Endothelial cell of umbilical vein (primary cell): ENCODE data around the gene GUCY1A1. TPM values are rescaled to one million over a fixed set of nuclear protein-coding genes. Genes with fewer than 3 reads are reported as not detected.

Experiments
- BruUV-seq: library from RNA; stranded (reverse); fragments of 400-500 nt; replicated peaks from 2 replicates; lab custom pipeline; 2021; lab: Mats Ljungman, UMichigan
- CTCF ChIA-PET: fragments of 300-600, 350-600 bp; sonication (Branson Sonifier 250); formaldehyde crosslinking; loops from one replicate; lab custom pipeline; 2021; ENCODE audit warnings: antibody characterized with exemption, inconsistent platforms; lab: Charles Lee
- POLR2A ChIA-PET: fragments of 300-600, 350-600 bp; sonication (Branson Sonifier 250); formaldehyde crosslinking; loops from one replicate; lab custom pipeline; 2021; ENCODE audit warnings: antibody characterized with exemption, inconsistent platforms; lab: Charles Lee
- DNase-seq: peaks from one replicate; pipeline ENCODE4 v3.0.0-alpha.2; 2011; ENCODE audit warnings: low read depth, low spot score
- FAIRE-seq: peaks from 2 replicates; lab custom pipeline; 2011; peaks lifted over from hg19 to GRCh38; lab: Jason Lieb, UNC
- H2AFZ ChIP-seq: 2 replicates; pipeline ENCODE4 v1.6.0; 2012; ENCODE audit warnings: low read depth, low read length, control low read depth, inconsistent platforms
- H3K27ac ChIP-seq: 2 replicates; pipeline ENCODE4 v1.5.1; 2011; ENCODE audit warnings: low read depth, mild to moderate bottlenecking, control low read depth, low read length, moderate library complexity; ENCODE audit not compliant: insufficient read depth
- H3K27me3 ChIP-seq, 2 experiments: 2 replicates each; pipeline versions ENCODE4 v1.6.0 to v1.6.1; 2011; ENCODE audit warnings: low read length in 2 of 2, mixed read lengths in 1 of 2; ENCODE audit not compliant: control insufficient read depth in 2 of 2, insufficient read depth in 2 of 2
- H3K36me3 ChIP-seq, 2 experiments: 2 replicates in 1 of 2; 3 replicates in 1 of 2; pipeline ENCODE4 v1.5.1; 2011; ENCODE audit warnings: low read length in 2 of 2, mild to moderate bottlenecking in 1 of 2, moderate library complexity in 1 of 2; ENCODE audit not compliant: control insufficient read depth in 2 of 2, insufficient read depth in 2 of 2; ENCODE audit errors: extremely low read depth in 1 of 2
- H3K4me1 ChIP-seq: 3 replicates; pipeline ENCODE4 v1.5.1; 2011; ENCODE audit warnings: mild to moderate bottlenecking, low read length; ENCODE audit not compliant: control insufficient read depth, insufficient read depth; ENCODE audit errors: extremely low read depth
- H3K4me2 ChIP-seq: 2 replicates; pipeline ENCODE4 v1.6.1; 2011; ENCODE audit warnings: low read length, control low read depth, mixed read lengths; ENCODE audit not compliant: insufficient read depth
- H3K4me3 ChIP-seq, 3 experiments: fragments of 200-600 bp in 1 of 3; sonication (generic), shearing (Covaris generic) in 1 of 3; replicated peaks in 1 of 3; 2 replicates each; pipeline ENCODE4 v1.5.1; 2011 to 2016; ENCODE audit warnings: control low read depth in 3 of 3, low read length in 3 of 3, mild to moderate bottlenecking in 2 of 3, inconsistent platforms in 1 of 3, low read depth in 1 of 3, moderate library complexity in 1 of 3; ENCODE audit not compliant: insufficient read depth in 1 of 3
- H3K79me2 ChIP-seq: 2 replicates; pipeline ENCODE4 v1.6.0; 2012; ENCODE audit warnings: low read length, inconsistent platforms; ENCODE audit not compliant: control insufficient read depth, insufficient read depth
- H3K9ac ChIP-seq: replicated peaks from 2 replicates; pipeline ENCODE3; 2011; ENCODE audit warnings: low read length, control low read depth; ENCODE audit not compliant: insufficient read depth; ENCODE audit errors: extremely low read depth
- H3K9me1 ChIP-seq: replicated peaks from 3 replicates; pipeline ENCODE4 v1.6.0; 2011; ENCODE audit warnings: mild to moderate bottlenecking, low read length; ENCODE audit not compliant: control insufficient read depth, insufficient read depth; ENCODE audit errors: extremely low read depth
- H3K9me3 ChIP-seq: replicated peaks from 2 replicates; pipeline ENCODE4 v1.5.1; 2012; ENCODE audit warnings: low read length, inconsistent platforms; ENCODE audit not compliant: control insufficient read depth, insufficient read depth
- H4K20me1 ChIP-seq: replicated peaks from 2 replicates; pipeline ENCODE3; 2011; ENCODE audit warnings: mild to moderate bottlenecking, low read length; ENCODE audit not compliant: control insufficient read depth, insufficient read depth; ENCODE audit errors: extremely low read depth
- EZH2 ChIP-seq: IDR thresholded peaks from 2 replicates; pipeline ENCODE4 v1.6.1; 2012; ENCODE audit warnings: borderline replicate concordance, low read depth, mild to moderate bottlenecking, moderate library complexity, low read length, inconsistent platforms; ENCODE audit not compliant: severe bottlenecking
- FOS ChIP-seq: IDR thresholded peaks from 2 replicates; pipeline ENCODE4 v1.6.1; 2011; ENCODE audit warnings: mild to moderate bottlenecking, low read length, moderate library complexity, borderline replicate concordance; ENCODE audit not compliant: insufficient read depth
- GATA2 ChIP-seq: IDR thresholded peaks from 2 replicates; pipeline ENCODE4 v1.7.0; 2011; ENCODE audit warnings: low read depth, mild to moderate bottlenecking, moderate library complexity, mixed read lengths, low read length; ENCODE audit not compliant: insufficient read length, insufficient read depth
- JUN ChIP-seq: IDR thresholded peaks from 2 replicates; pipeline ENCODE4 v1.6.1; 2011; ENCODE audit warnings: borderline replicate concordance, low read depth; ENCODE audit not compliant: insufficient read length, insufficient read depth
- MYC ChIP-seq: IDR thresholded peaks from one replicate; pipeline ENCODE4 v1.6.1; 2011; ENCODE audit warnings: mild to moderate bottlenecking, low read depth, low read length
- POLR2A ChIP-seq: IDR thresholded peaks from 2 replicates; pipeline ENCODE4 v1.6.1; 2012; ENCODE audit warnings: low read depth, mild to moderate bottlenecking, control low read depth, low read length
- POLR2AphosphoS5 ChIP-seq: IDR thresholded peaks from 2 replicates; pipeline ENCODE4 v1.6.1; 2012; ENCODE audit warnings: low read depth, mild to moderate bottlenecking, control low read depth, low read length, moderate library complexity; ENCODE audit not compliant: insufficient read depth
- dilution Hi-C: fragments of 300-500 bp; cut with MboI; formaldehyde crosslinking; loops from one replicate; pipeline ENCODE4 v1.15.0; 2019; ENCODE audit warnings: low sequenced_read_pairs; ENCODE audit not compliant: extremely low pct_ligation_motif_present
- intact Hi-C: fragments of 100-400 bp; cut with micrococcal nuclease; formaldehyde crosslinking; loops from one replicate; pipeline ENCODE4 v1.10.0; 2022
- polyA plus RNA-seq, 4 experiments: library from polyadenylated mRNA; depleted of rRNA in 3 of 4; stranded (reverse) in 3 of 4; unstranded in 1 of 4; fragments of >200 nt; gene quantifications; 2 replicates each; pipeline versions ENCODE4 v1.2.1 to v1.2.3, GENCODE V29; 2011 to 2012; ENCODE audit warnings: missing spikeins in 1 of 4
- total RNA-seq: library from RNA; stranded (reverse); gene quantifications from 2 replicates; pipeline ENCODE4 v1.2.3, GENCODE V29; 2021
- TF ChIP-seq, protein P1 (sequence below), 2 donors: IDR thresholded peaks; 1 replicate in 1 of 2; 2 replicates in 1 of 2; pipeline ENCODE4 v1.5.1; 2011; ENCODE audit warnings: low read length in 2 of 2, mild to moderate bottlenecking in 2 of 2, moderate library complexity in 2 of 2, control low read depth in 1 of 2, inconsistent platforms in 1 of 2, low read depth in 1 of 2; ENCODE audit not compliant: insufficient read depth in 1 of 2; ENCODE audit errors: extremely low read depth in 1 of 2
- TF ChIP-seq, protein P2 (sequence below): IDR thresholded peaks from 2 replicates; pipeline ENCODE4 v1.6.1; 2011; ENCODE audit not compliant: insufficient read depth, insufficient read length

The GUCY1A1 gene
- total and polyA plus RNA-seq, 2 donors (not counting 3 experiments of a cell fraction or from before 2014, with no cell fraction given): 1.3 to 4.4 TPM

DNA sequence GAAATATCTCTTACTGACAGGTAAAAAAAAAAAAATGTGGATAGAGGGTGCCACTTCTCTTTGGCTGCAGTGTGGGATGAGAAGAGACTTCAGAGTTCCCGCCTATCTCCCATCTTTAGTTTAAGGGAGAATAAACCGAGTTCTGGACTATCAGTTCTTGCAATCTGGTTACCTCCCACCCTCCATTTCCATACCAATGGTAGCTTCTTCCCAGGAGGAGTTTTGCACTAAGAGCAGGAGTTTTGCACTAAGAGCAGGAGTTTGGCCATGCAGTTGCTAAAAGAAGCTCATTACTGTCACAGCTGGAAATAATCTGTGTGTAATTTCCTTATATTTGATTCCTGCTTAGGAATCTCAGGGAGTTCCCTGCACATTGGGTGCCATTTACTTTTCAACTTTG, 81.4 kb downstream of the GUCY1A1 start:
- H3K9me3 ChIP-seq: no peaks in the 10 kb centered on the region
- intact Hi-C loops: no loop called here
- no peaks in the 10 kb centered on the region for H3K4me1 ChIP-seq
- no peaks in the 10 kb centered on the region for H3K9me1 ChIP-seq
- dilution Hi-C loops: no loop called here
- BruUV-seq: no TSS peak
- CTCF ChIA-PET: no interaction called here
- H4K20me1 ChIP-seq: no peaks in the 10 kb centered on the region
- no peak overlapping the region for H3K4me2 ChIP-seq
- no peak overlapping the region for H3K9ac ChIP-seq
- POLR2A ChIA-PET: no interaction called here
- H3K27ac ChIP-seq: no peak overlapping the region
- no peak for DNase-seq
- no peak overlapping the region for H3K4me3 ChIP-seq
- H3K27me3 ChIP-seq: no peaks in the 10 kb centered on the region
- H2AFZ ChIP-seq: no peak overlapping the region
- no peaks in the 10 kb centered on the region for H3K79me2 ChIP-seq
- no peak for FAIRE-seq
- no peak for TF ChIP-seq POLR2A
- no peak for TF ChIP-seq JUN
- no peak for TF ChIP-seq POLR2AphosphoS5
- TF ChIP-seq, protein P1, sequence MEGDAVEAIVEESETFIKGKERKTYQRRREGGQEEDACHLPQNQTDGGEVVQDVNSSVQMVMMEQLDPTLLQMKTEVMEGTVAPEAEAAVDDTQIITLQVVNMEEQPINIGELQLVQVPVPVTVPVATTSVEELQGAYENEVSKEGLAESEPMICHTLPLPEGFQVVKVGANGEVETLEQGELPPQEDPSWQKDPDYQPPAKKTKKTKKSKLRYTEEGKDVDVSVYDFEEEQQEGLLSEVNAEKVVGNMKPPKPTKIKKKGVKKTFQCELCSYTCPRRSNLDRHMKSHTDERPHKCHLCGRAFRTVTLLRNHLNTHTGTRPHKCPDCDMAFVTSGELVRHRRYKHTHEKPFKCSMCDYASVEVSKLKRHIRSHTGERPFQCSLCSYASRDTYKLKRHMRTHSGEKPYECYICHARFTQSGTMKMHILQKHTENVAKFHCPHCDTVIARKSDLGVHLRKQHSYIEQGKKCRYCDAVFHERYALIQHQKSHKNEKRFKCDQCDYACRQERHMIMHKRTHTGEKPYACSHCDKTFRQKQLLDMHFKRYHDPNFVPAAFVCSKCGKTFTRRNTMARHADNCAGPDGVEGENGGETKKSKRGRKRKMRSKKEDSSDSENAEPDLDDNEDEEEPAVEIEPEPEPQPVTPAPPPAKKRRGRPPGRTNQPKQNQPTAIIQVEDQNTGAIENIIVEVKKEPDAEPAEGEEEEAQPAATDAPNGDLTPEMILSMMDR (IDR thresholded peaks at IDR 0.05; ENCODE audit: extremely low read depth in 1 of 2, insufficient read depth in 1 of 2, low read depth in 1 of 2, low read length in 2 of 2): no peak
- no peak for TF ChIP-seq GATA2
- TF ChIP-seq, protein P2, sequence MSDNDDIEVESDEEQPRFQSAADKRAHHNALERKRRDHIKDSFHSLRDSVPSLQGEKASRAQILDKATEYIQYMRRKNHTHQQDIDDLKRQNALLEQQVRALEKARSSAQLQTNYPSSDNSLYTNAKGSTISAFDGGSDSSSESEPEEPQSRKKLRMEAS: no peak
- no peak for TF ChIP-seq MYC
- no peak for TF ChIP-seq EZH2
- TF ChIP-seq FOS: no peak
- no peaks in the 10 kb centered on the region for H3K36me3 ChIP-seq
